GM23338 (cell line): ENCODE measurements around the gene CCDC149. TPM values are rescaled to one million over a fixed set of nuclear protein-coding genes. Genes with fewer than 3 reads are reported as not detected.

ENCODE experiments used
- ATAC-seq: fragments of 200-7000 bp; cut with Tn5 transposase; 3 replicates; pipeline ENCODE4 v1.9.1; 2020
- DNase-seq: peaks from one replicate; pipeline ENCODE4 v3.0.0-alpha.2; 2015; ENCODE audit warnings: low spot score
- H2AFZ ChIP-seq: fragments of 200-600 bp; sonication (generic); 2 replicates; pipeline ENCODE4 v1.8.0; 2016; ENCODE audit warnings: antibody characterized with exemption, mild to moderate bottlenecking, moderate library complexity
- H3F3A ChIP-seq: fragments of 200-600 bp; sonication (generic); replicated peaks from 2 replicates; pipeline ENCODE4 v1.8.0; 2017; ENCODE audit warnings: antibody characterized with exemption, mixed run types, low read depth
- H3K27ac ChIP-seq: fragments of 200-600 bp; sonication (generic); 2 replicates; pipeline ENCODE4 v1.6.1; 2016; ENCODE audit warnings: low read depth
- H3K27me3 ChIP-seq: fragments of 200-600 bp; sonication (generic); 2 replicates; pipeline ENCODE4 v1.8.0; 2016; ENCODE audit warnings: mild to moderate bottlenecking, mixed run types, moderate library complexity; ENCODE audit not compliant: insufficient read depth
- H3K36me3 ChIP-seq: fragments of 200-600 bp; sonication (generic); 2 replicates; pipeline ENCODE4 v1.8.0; 2016; ENCODE audit warnings: mild to moderate bottlenecking; ENCODE audit not compliant: insufficient read depth
- H3K4me1 ChIP-seq: fragments of 200-600 bp; sonication (generic); 2 replicates; pipeline ENCODE4 v1.8.0; 2016; ENCODE audit warnings: mild to moderate bottlenecking, moderate library complexity; ENCODE audit not compliant: insufficient read depth
- H3K4me2 ChIP-seq: fragments of 200-600 bp; sonication (generic); 2 replicates; pipeline ENCODE4 v1.7.1; 2017; ENCODE audit warnings: mixed run types
- H3K4me3 ChIP-seq: fragments of 200-600 bp; sonication (generic); 2 replicates; pipeline ENCODE4 v1.6.1; 2016; ENCODE audit warnings: mixed run types
- H3K79me2 ChIP-seq: fragments of 200-600 bp; sonication (generic); replicated peaks from 2 replicates; pipeline ENCODE4 v1.8.0; 2017; ENCODE audit warnings: mild to moderate bottlenecking; ENCODE audit not compliant: insufficient read depth
- H3K9me2 ChIP-seq: fragments of 200-600 bp; sonication (generic); 2 replicates; pipeline ENCODE4 v1.8.0; 2017; ENCODE audit not compliant: insufficient read depth
- H4K20me1 ChIP-seq: fragments of 200-600 bp; sonication (generic); replicated peaks from 2 replicates; pipeline ENCODE4 v1.8.0; 2017; ENCODE audit warnings: mild to moderate bottlenecking; ENCODE audit not compliant: insufficient read depth
- H3K27ac Mint-ChIP-seq: 2 replicates; pipeline ENCODE4 v1.8.0; 2020; ENCODE audit warnings: inconsistent platforms, mild to moderate bottlenecking, moderate library complexity, mixed read lengths
- H3K27me3 Mint-ChIP-seq: 3 replicates; pipeline ENCODE4 v1.8.0; 2022; ENCODE audit warnings: low read depth, mild to moderate bottlenecking, moderate library complexity, mixed read lengths, inconsistent platforms; ENCODE audit not compliant: insufficient read depth, poor library complexity
- H3K36me3 Mint-ChIP-seq: 3 replicates; pipeline ENCODE4 v1.8.0; 2021; ENCODE audit warnings: low read depth, mild to moderate bottlenecking, inconsistent platforms, moderate library complexity, mixed read lengths
- H3K4me1 Mint-ChIP-seq: 3 replicates; pipeline ENCODE4 v1.8.0; 2020; ENCODE audit warnings: mild to moderate bottlenecking, inconsistent platforms, mixed read lengths
- H3K4me3 Mint-ChIP-seq: 3 replicates; pipeline ENCODE4 v1.8.0; 2021; ENCODE audit warnings: moderate library complexity, mild to moderate bottlenecking, inconsistent platforms, mixed read lengths
- H3K9me3 Mint-ChIP-seq: 3 replicates; pipeline ENCODE4 v1.8.0; 2020; ENCODE audit warnings: moderate library complexity, mild to moderate bottlenecking, inconsistent platforms, mixed read lengths
- CREB1 ChIP-seq: fragments of 250-450 bp; sonication (Bioruptor Pico); IDR thresholded peaks from 2 replicates; pipeline ENCODE4 v1.5.0; 2020; ENCODE audit warnings: low read depth, mild to moderate bottlenecking, moderate library complexity
- CTCF ChIP-seq, 2 experiments: fragments of 200-600 bp in 1 of 2; sonication (generic) in 1 of 2; conservative IDR thresholded peaks; 2 replicates each; pipeline versions ENCODE4 v1.5.1 to v1.6.1; 2016 to 2017; ENCODE audit warnings: antibody characterized with exemption in 2 of 2, low read depth in 2 of 2, mild to moderate bottlenecking in 2 of 2, moderate library complexity in 1 of 2
- ETS1 ChIP-seq: IDR thresholded peaks from 2 replicates; pipeline ENCODE4 v1.6.1; 2016; ENCODE audit warnings: antibody characterized with exemption
- EZH2 ChIP-seq: fragments of 200-600 bp; sonication (generic); IDR thresholded peaks from one replicate; pipeline ENCODE4 v1.8.0; 2017; ENCODE audit warnings: antibody characterized with exemption, mild to moderate bottlenecking, low read depth; ENCODE audit not compliant: unreplicated experiment
- EZH2phosphoT487 ChIP-seq: fragments of 200-600 bp; sonication (generic); IDR thresholded peaks from one replicate; pipeline ENCODE4 v1.8.1; 2018; ENCODE audit warnings: antibody characterized with exemption; ENCODE audit not compliant: unreplicated experiment
- JUNB ChIP-seq: IDR thresholded peaks from one replicate; pipeline ENCODE4 v1.6.1; 2016; ENCODE audit warnings: antibody characterized with exemption; ENCODE audit not compliant: unreplicated experiment
- NANOG ChIP-seq: IDR thresholded peaks from 2 replicates; pipeline ENCODE4 v1.6.1; 2016; ENCODE audit warnings: antibody characterized with exemption, borderline replicate concordance
- POLR2AphosphoS5 ChIP-seq: IDR thresholded peaks from 2 replicates; pipeline ENCODE4 v1.6.1; 2016; ENCODE audit warnings: antibody characterized with exemption, low read depth
- REST ChIP-seq: IDR thresholded peaks from one replicate; pipeline ENCODE4 v1.6.1; 2018; ENCODE audit warnings: antibody characterized with exemption; ENCODE audit not compliant: unreplicated experiment
- STAT1 ChIP-seq: IDR thresholded peaks from one replicate; pipeline ENCODE4 v1.6.1; 2016; ENCODE audit warnings: antibody characterized with exemption; ENCODE audit not compliant: unreplicated experiment
- ZNF114 ChIP-seq: fragments of 250-450 bp; sonication (Bioruptor Pico); IDR thresholded peaks from 2 replicates; pipeline ENCODE4 v1.5.0; 2020; ENCODE audit warnings: mild to moderate bottlenecking, moderate library complexity
- ZNF331 ChIP-seq: fragments of 250-450 bp; sonication (Bioruptor Pico); IDR thresholded peaks from 2 replicates; pipeline ENCODE4 v1.5.0; 2020; ENCODE audit warnings: low read depth, mild to moderate bottlenecking, moderate library complexity
- ZNF462 ChIP-seq: fragments of 250-450 bp; sonication (Bioruptor Pico); IDR thresholded peaks from 2 replicates; pipeline ENCODE4 v1.5.0; 2020; ENCODE audit warnings: mild to moderate bottlenecking, moderate library complexity
- polyA plus RNA-seq: library from polyadenylated mRNA; unstranded; fragments of >200 nt; fragmentation: Nextera tagmentation; extraction: Ambion mirVana; gene quantifications from 2 replicates; pipeline ENCODE4 v1.2.1, GENCODE V29; 2016
- total RNA-seq: library from RNA; depleted of rRNA; stranded (reverse); fragments of >200 nt; shearing (Covaris generic); gene quantifications from 2 replicates; pipeline ENCODE4 v1.2.3, GENCODE V29; 2014

The CCDC149 gene
- total and polyA plus RNA-seq, 2 experiments from 2014 or later, result 2.6 to 6.4 TPM

GRCh38 chr4:24837781-24838180 is 75.1 kb downstream of the CCDC149 start:
- no peaks in the 10 kb centered on the region for H3K4me1 Mint-ChIP-seq
- H3K4me2 ChIP-seq, result no peak overlapping the region
- H3K27me3 ChIP-seq, result no peaks in the 10 kb centered on the region
- H3K4me1 ChIP-seq, result no peaks in the 10 kb centered on the region
- no peaks in the 10 kb centered on the region for H3F3A ChIP-seq
- H3K27ac ChIP-seq, result no peak overlapping the region
- DNase-seq (no peak), ATAC-seq (peak; percentile 50; the same call in 2 of the 3 replicates)
- H3K36me3 ChIP-seq, result no peaks in the 10 kb centered on the region
- no peaks in the 10 kb centered on the region for H3K79me2 ChIP-seq
- no peak overlapping the region for H2AFZ ChIP-seq
- H3K36me3 Mint-ChIP-seq, result no peaks in the 10 kb centered on the region
- no peak overlapping the region; the same call in 1 of the 2 replicates for H3K27ac Mint-ChIP-seq
- H3K27me3 Mint-ChIP-seq, result no peaks in the 10 kb centered on the region
- no peak overlapping the region for H3K4me3 ChIP-seq
- no peaks in the 10 kb centered on the region for H4K20me1 ChIP-seq
- H3K9me2 ChIP-seq, result no peaks in the 10 kb centered on the region
- TF ChIP-seq NANOG (no peak), EZH2phosphoT487 (no peak), STAT1 (no peak), POLR2AphosphoS5 (no peak), CTCF (conservative IDR thresholded peaks at IDR 0.05; ENCODE audit: low read depth in 2 of 2) (no peak), EZH2 (no peak), CREB1 (no peak), ZNF114 (CRISPR knock-in tag) (no peak), ZNF331 (no peak), JUNB (no peak), ETS1 (no peak), REST (no peak), ZNF462 (CRISPR knock-in tag) (no peak)
- no peak overlapping the region for H3K4me3 Mint-ChIP-seq
- H3K9me3 Mint-ChIP-seq, result no peaks in the 10 kb centered on the region
